Urinary bladder (tissue), 4 donors: ENCODE data around the gene ZBTB20. TPM values are rescaled to one million over a fixed set of nuclear protein-coding genes. Genes with fewer than 3 reads are reported as not detected.
A peak's percentile ranks its signal among the peaks of the same experiment; 100 is the strongest.

Experiments
- DNase-seq: peaks from one replicate; pipeline ENCODE4 v3.0.0-alpha.2; 2015; ENCODE audit errors: extremely low spot score
- H3K27ac ChIP-seq: one replicate; pipeline ENCODE4 v1.5.1; 2013; ENCODE audit warnings: low read depth, mild to moderate bottlenecking, moderate library complexity
- H3K36me3 ChIP-seq: one replicate; pipeline ENCODE4 v1.6.1; 2013; ENCODE audit warnings: mild to moderate bottlenecking, moderate library complexity; ENCODE audit not compliant: insufficient read depth
- H3K4me1 ChIP-seq: one replicate; pipeline ENCODE4 v1.6.1; 2013; ENCODE audit warnings: mild to moderate bottlenecking, moderate library complexity; ENCODE audit not compliant: insufficient read depth
- H3K4me3 ChIP-seq: one replicate; pipeline ENCODE4 v1.5.1; 2013; ENCODE audit warnings: low read depth, low read length
- WGBS: extraction: QIAGEN DNeasy Blood & Tissue Kit; methylation state at CpG from one replicate; pipeline ENCODE4 v1.1.7; 2013; 5-methylcytosine and 5-hydroxymethylcytosine counted together
- polyA plus RNA-seq: library from polyadenylated mRNA; stranded (reverse); fragments of 200-250 nt; gene quantifications from one replicate; pipeline ENCODE4 v1.2.3, GENCODE V29; 2013
- total RNA-seq: library from RNA; depleted of rRNA; stranded (reverse); fragments of >200 nt; gene quantifications from one replicate; pipeline ENCODE4 v1.2.3, GENCODE V29; 2014
- donor health status: healthy with polysubstance abuse.
- donor health status: healthy.

ZBTB20 gene
- total and polyA plus RNA-seq, 2 donors: 1.5 to 99.9 TPM

DNA sequence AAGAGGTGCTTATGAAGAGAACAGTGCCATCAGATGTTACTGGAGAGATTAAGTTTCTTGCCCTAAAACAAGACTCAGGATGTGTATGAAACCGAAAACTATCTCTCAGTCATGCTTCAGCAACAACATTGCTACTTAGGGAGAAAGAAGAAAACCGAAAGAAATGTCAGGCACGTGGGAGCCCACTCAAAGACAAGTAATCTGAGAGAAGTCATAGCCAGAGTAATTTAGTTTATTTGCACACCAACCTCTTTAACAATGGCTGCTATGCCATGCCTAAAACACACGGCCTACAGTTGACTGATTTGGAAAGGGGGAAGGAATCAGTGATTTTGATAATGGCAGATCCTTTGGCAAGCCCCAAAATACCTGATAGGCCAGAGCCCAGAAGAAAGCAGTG, 690.3 kb downstream of the ZBTB20 start:
- WGBS: 94% methylated on average over 4 of the region's 4 CpGs
- DNase-seq: no peak
- no peak overlapping the region for H3K4me3 ChIP-seq
- H3K36me3 ChIP-seq: no peaks in the 10 kb centered on the region
- H3K27ac ChIP-seq: peak overlapping the region; percentile 0
- H3K4me1 ChIP-seq: peaks cover 2% of the 10 kb centered on the region

DNA sequence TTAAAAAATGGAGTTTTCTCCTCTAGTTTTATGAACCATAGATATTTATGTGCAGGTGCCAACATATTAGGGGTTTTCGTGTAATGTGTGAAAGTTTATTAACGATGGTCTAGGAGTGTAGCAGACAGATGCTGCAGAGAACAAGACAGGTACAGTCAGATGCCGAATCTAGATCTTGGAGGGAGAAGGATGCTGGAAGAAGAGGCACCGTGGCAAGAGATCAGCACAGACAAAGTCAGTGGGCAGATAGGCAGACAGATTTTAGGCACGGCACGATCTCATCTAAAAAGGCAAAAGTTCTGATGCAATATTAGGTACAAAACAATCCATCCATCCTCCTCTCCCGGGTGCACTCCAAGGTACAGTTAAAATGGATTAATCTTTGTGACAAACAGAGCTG, 691.7 kb downstream of the ZBTB20 start:
- Histone ChIP-seq H3K4me1 (peaks cover 2% of the 10 kb centered on the region), H3K27ac (no peak overlapping the region), H3K36me3 (no peaks in the 10 kb centered on the region), H3K4me3 (no peak overlapping the region)
- WGBS: 63% methylated on average over 7 of the region's 7 CpGs
- no peak for DNase-seq

DNA sequence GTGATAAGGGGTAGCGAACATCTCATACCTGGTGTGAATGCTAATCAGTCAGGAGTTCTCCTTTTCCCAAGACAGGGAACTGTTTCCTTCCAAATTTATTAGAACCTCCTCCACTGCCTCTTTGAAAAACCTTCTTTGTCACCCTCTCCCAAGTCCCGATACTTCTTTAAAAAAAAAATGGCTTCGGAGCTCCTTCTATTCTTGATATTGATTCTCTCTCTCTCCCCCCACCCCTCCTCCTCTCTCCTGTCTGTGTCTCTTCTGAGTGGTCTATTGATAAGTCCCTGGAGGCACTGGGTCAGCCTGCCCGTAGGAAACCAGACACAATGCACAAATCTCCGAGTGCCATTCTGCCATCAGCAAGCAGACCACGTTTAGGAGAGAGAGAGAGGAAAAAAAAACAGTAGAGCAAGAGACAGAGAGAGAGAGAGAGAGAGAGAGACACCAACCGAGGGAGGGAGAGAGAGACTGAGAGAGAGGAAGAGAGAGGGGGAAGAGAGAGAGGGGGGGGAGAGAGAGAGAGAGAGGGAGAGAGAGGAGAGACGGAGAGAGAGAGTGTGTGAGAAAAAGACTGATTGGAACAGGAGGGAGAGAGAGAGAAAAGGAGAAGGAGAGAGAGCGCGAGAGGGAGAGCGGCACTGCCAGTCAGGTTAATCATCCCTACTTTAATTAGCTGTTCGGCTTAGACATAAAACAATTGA, 692.4 kb downstream of the ZBTB20 start:
- H3K4me1 ChIP-seq: peaks cover 2% of the 10 kb centered on the region
- no peak overlapping the region for H3K27ac ChIP-seq

DNA sequence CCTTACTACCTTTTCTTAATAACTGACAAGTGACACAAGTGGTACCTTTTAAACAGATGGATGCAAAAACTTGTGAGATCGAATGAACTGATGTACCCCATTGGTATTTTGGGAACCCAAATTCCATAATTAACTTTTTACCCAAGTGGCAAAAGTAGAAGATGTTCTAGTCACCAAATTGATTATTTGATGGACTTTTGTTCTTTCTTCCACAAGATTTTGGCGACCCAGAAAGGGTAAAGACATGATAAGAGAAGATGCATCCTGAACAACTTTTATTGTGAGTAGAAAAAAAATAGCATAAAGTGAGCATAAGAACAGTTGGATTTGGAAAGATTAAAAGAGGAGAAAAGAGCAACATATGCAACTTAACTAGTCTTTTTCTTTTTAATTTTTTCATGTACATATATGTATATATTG, 693.7 kb downstream of the ZBTB20 start:
- 89% methylated on average over 2 of the region's 2 CpGs for WGBS
- no peaks in the 10 kb centered on the region for H3K36me3 ChIP-seq
- no peak overlapping the region for H3K27ac ChIP-seq
- H3K4me3 ChIP-seq: no peak overlapping the region
- H3K4me1 ChIP-seq: peaks cover 2% of the 10 kb centered on the region
- DNase-seq: no peak

More for the DNA sequence above, 692.4 kb downstream of the ZBTB20 start:
- Histone ChIP-seq H3K4me3 (peak overlapping the region; percentile 56), H3K36me3 (no peaks in the 10 kb centered on the region)
- no peak for DNase-seq
- WGBS: 7% methylated on average over 12 of the region's 12 CpGs

GRCh38 chr3:114452937-114453336, 694.2 kb downstream of the ZBTB20 start:
- peaks cover 2% of the 10 kb centered on the region for H3K4me1 ChIP-seq
- H3K4me3 ChIP-seq: no peak overlapping the region
- no peak for DNase-seq
- 66% methylated on average over 2 of the region's 2 CpGs for WGBS
- no peak overlapping the region for H3K27ac ChIP-seq
- H3K36me3 ChIP-seq: no peaks in the 10 kb centered on the region

DNA sequence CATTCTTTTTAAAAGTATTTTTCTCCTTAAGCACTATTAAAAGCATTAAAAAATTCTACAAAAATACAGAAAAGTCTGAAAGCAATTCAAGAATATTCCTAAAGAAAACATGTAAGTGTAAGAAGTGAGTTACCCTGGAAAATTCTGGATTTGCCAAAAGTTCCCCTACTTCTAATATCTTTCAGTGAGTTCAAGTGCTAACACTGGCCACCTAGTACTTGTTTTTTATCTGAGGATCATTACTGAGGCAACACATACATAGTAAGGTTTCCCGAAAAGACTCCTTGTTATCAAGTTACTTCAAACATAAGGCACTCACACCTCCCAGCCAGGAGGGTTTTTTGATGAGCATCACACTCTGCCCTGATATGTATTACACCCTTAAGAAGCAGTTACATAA, 694.8 kb downstream of the ZBTB20 start:
- Histone ChIP-seq H3K4me3 (no peak overlapping the region), H3K36me3 (no peaks in the 10 kb centered on the region), H3K27ac (peak overlapping the region; percentile 23), H3K4me1 (peaks cover 2% of the 10 kb centered on the region)
- whole genome bisulfite sequencing: 45% methylated on average over 1 of the region's 1 CpG
- no peak for DNase-seq

GRCh38 chr3:114451561-114452018, 695.5 kb downstream of the ZBTB20 start:
- 22% methylated on average over 10 of the region's 10 CpGs for WGBS
- no peak for DNase-seq
- H3K4me1 ChIP-seq: peaks cover 2% of the 10 kb centered on the region

GRCh38 chr3:114451051-114451451, 696.0 kb downstream of the ZBTB20 start:
- Histone ChIP-seq H3K4me1 (peaks cover 2% of the 10 kb centered on the region), H3K36me3 (no peaks in the 10 kb centered on the region), H3K4me3 (peak overlapping the region; percentile 5), H3K27ac (no peak overlapping the region)
- 9% methylated on average over 2 of the region's 2 CpGs for WGBS
- DNase-seq: no peak

More at GRCh38 chr3:114451561-114452018, 695.5 kb downstream of the ZBTB20 start:
- peak overlapping the region; percentile 5 for H3K4me3 ChIP-seq
- no peak overlapping the region for H3K27ac ChIP-seq
- no peaks in the 10 kb centered on the region for H3K36me3 ChIP-seq

- no peaks in the 10 kb centered on the region for H3K36me3 ChIP-seq
- DNase-seq: no peak
- peak overlapping the region; percentile 5 for H3K27ac ChIP-seq
- WGBS: 89% methylated on average over 7 of the region's 7 CpGs
- no peak overlapping the region for H3K4me3 ChIP-seq
- H3K4me1 ChIP-seq: peaks cover 2% of the 10 kb centered on the region
Observed at GRCh38 chr3:114450008-114450596, 697.0 kb downstream of the ZBTB20 start.

GRCh38 chr3:114449271-114450007, 697.6 kb downstream of the ZBTB20 start:
- Histone ChIP-seq H3K36me3 (no peaks in the 10 kb centered on the region), H3K27ac (peak overlapping the region; percentile 38), H3K4me1 (peaks cover 2% of the 10 kb centered on the region), H3K4me3 (no peak overlapping the region)
- no peak for DNase-seq
- 91% methylated on average over 9 of the region's 9 CpGs for whole genome bisulfite sequencing

DNA sequence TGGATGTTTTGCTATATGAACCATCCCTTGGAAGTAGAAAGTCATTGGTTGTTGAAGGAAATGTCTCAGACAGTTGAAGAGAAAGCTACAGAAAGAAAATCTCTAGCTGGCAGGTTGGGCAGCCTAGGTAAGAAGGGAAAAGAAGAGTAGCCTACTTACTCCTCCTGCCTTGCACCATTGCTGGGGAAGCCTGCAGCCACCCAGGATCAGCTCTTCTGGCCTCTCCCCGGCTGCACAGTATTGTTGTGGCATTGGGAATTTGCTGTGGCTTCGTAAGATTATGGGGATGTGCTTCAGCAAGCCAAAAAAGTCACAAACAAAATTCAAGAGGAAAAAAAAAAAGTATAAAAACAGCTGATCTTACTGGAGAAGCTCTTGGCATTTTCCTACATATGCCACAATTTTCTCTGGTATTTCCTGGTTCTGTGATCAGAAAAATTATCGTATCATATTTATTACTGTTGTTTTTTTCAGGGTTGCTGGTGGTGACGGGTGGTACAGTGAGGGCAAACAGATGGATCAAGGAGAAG, 699.1 kb downstream of the ZBTB20 start:
- H3K36me3 ChIP-seq: no peaks in the 10 kb centered on the region
- H3K27ac ChIP-seq: peak overlapping the region; percentile 10
- H3K4me1 ChIP-seq: peaks cover 4% of the 10 kb centered on the region
- no peak overlapping the region for H3K4me3 ChIP-seq
- no peak for DNase-seq
- WGBS: 79% methylated on average over 4 of the region's 4 CpGs

- no peak for DNase-seq
- no peak overlapping the region for H3K27ac ChIP-seq
Observed at GRCh38 chr3:114447545-114447944, 699.5 kb downstream of the ZBTB20 start.

GRCh38 chr3:114446600-114446999, 700.5 kb downstream of the ZBTB20 start:
- Histone ChIP-seq H3K4me3 (no peak overlapping the region), H3K27ac (no peak overlapping the region), H3K36me3 (no peaks in the 10 kb centered on the region), H3K4me1 (peaks cover 2% of the 10 kb centered on the region)
- WGBS: 17% methylated on average over 5 of the region's 5 CpGs
- DNase-seq: no peak

More at GRCh38 chr3:114447545-114447944, 699.5 kb downstream of the ZBTB20 start:
- H3K4me1 ChIP-seq: peaks cover 4% of the 10 kb centered on the region
- WGBS: 77% methylated on average over 3 of the region's 3 CpGs
- no peak overlapping the region for H3K4me3 ChIP-seq
- H3K36me3 ChIP-seq: no peaks in the 10 kb centered on the region
